ENCODE results near the gene KCNMA1.

The KCNMA1 gene

DNA sequence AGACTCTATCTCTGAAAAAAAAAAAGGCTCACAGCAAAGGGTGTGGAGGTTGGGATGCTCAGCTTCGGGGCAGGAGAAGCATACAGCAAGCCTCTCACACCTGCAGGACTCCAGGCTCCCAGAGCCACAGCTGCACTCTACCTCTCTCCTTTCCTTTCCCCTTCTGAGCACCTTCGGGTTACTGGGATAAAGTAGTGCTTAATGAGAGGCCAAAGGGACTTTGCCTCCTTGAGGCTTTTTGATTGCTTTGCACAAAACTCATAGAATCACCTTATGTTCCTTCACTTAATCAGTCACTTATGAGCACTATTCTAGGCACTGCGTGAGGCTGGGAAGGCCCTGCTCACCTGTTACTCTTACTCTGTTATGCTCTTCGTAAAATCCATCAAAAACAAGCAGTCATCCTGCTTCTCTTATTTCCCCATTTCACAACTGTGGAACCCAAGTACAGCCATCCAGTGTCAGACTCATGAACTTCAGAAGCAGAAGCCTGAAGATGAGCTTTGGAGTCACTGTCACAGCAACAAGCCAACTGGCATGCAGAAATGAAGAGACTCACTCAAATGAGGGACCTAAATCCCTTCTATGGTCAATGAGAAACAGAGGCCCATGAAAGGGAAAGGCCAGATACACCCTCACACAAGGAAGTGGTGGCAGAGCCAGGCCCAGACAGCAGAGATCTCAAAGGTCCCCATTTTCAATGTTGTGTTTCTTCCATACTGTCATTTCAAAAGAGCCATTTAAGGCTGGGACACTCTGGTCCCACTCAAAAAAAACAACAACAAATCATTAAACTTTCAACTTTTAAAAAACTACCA is 205.4 kb downstream of the KCNMA1 start:
- Histone ChIP-seq H3K9ac (ENCODE audit: low read depth in 1 of 2, low read length in 2 of 2) (no peak overlapping the region), H3K4me1 (ENCODE audit: control insufficient read depth in 2 of 2, insufficient read depth in 2 of 2, low read length in 2 of 2) (no peaks in the 10 kb centered on the region), H3K36me3 (ENCODE audit: control insufficient read depth in 2 of 2, insufficient read depth in 2 of 2, low read length in 2 of 2) (no peaks in the 10 kb centered on the region), H3K27me3 (ENCODE audit: control insufficient read depth in 2 of 2, insufficient read depth in 2 of 2, low read length in 2 of 2) (peaks cover 0 to 4% of the 10 kb centered on the region in 2 donors), H3K27ac (ENCODE audit: low read depth in 2 of 2, low read length in 2 of 2) (no peak overlapping the region), H3K4me3 (ENCODE audit: low read length in 2 of 2) (no peak overlapping the region), H3K9me3 (ENCODE audit: control insufficient read depth in 2 of 2, low read length in 2 of 2) (no peaks in the 10 kb centered on the region)

DNA sequence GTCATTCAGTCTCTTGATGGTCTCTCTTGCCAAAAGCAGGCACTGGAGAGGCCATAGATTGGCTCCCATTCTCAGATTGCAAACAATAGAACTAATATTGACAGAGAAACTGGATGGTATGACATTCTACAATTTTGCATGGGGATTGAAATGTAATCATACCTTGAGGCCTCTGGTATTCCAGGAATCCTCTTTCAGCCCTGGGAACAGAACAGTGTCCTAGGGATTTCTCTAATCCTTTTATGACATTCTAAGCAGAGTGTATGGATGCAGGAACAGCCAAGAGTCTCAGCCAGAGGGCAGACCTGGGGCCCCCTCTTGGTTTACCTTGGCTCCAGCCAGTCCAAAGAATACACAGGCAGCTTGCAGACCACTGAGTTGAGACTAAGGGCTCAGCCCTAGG is 206.4 kb downstream of the KCNMA1 start:
- Histone ChIP-seq H3K9ac (ENCODE audit: low read depth in 1 of 2, low read length in 2 of 2) (no peak overlapping the region), H3K9me3 (ENCODE audit: control insufficient read depth in 2 of 2, low read length in 2 of 2) (no peaks in the 10 kb centered on the region), H3K27me3 (ENCODE audit: control insufficient read depth in 2 of 2, insufficient read depth in 2 of 2, low read length in 2 of 2) (peaks cover 0 to 4% of the 10 kb centered on the region in 2 donors), H3K4me3 (ENCODE audit: low read length in 2 of 2) (no peak overlapping the region), H3K27ac (ENCODE audit: low read depth in 2 of 2, low read length in 2 of 2) (no peak overlapping the region), H3K36me3 (ENCODE audit: control insufficient read depth in 2 of 2, insufficient read depth in 2 of 2, low read length in 2 of 2) (no peaks in the 10 kb centered on the region), H3K4me1 (ENCODE audit: control insufficient read depth in 2 of 2, insufficient read depth in 2 of 2, low read length in 2 of 2) (no peaks in the 10 kb centered on the region)

DNA sequence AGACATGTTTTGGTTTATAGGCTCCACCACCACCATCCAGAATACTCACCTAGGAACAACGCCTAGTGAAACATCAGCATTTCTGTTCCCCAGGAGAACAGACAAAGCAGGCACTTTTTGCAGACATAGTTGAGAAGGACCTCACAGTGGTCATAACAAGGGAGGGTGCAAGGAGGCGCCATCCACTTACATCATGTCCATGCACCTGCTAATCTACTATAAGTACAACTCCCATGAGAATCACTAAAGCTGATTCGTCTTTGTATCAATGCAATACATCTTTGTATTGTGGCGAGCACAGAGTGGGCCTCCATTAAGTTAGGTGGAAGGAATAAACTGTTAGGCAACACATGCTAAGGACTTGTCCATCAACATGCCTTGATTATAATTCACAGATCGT is 207.1 kb downstream of the KCNMA1 start:
- Histone ChIP-seq H3K27ac (ENCODE audit: low read depth in 2 of 2, low read length in 2 of 2) (no peak overlapping the region), H3K27me3 (ENCODE audit: control insufficient read depth in 2 of 2, insufficient read depth in 2 of 2, low read length in 2 of 2) (peaks cover 0 to 4% of the 10 kb centered on the region in 2 donors), H3K36me3 (ENCODE audit: control insufficient read depth in 2 of 2, insufficient read depth in 2 of 2, low read length in 2 of 2) (no peaks in the 10 kb centered on the region), H3K4me1 (ENCODE audit: control insufficient read depth in 2 of 2, insufficient read depth in 2 of 2, low read length in 2 of 2) (no peaks in the 10 kb centered on the region), H3K4me3 (ENCODE audit: low read length in 2 of 2) (no peak overlapping the region), H3K9me3 (ENCODE audit: control insufficient read depth in 2 of 2, low read length in 2 of 2) (no peaks in the 10 kb centered on the region), H3K9ac (ENCODE audit: low read depth in 1 of 2, low read length in 2 of 2) (no peak overlapping the region)

DNA sequence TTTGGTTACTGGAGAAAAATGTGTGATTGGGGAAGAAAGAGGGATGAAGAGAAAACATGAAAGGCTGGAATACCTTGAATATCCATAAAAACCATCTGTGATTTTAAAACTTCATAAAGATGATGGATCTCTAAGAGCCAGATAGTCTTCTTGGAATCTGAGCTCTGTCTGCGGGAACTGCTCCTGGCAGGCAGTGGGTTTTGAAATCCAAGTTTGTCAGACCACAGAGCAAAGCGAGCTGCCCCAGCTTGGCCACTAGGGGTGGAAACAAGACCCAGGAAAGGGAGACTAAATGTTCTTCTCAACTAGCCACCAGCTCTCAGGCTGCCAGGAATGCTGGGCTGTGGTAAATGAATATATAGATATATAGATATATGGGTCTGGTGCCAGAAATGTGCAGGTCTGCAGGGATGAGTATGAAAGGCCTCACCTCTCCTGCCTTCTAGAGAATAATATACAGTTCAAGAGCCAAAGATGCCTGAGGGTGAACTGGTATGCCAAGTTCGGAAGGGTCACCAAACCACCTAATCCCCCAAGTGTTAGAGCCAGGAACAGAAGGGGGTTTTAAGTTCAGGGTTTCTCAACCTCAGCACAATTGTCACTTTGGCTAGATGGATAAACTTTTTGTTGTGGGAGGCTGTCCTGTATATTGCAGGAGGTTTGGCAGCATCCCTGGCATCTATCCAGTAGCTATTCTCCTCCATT is 208.8 kb downstream of the KCNMA1 start:
- H3K9ac ChIP-seq (ENCODE audit: low read depth in 1 of 2, low read length in 2 of 2): no peak overlapping the region
- H3K4me1 ChIP-seq (ENCODE audit: control insufficient read depth in 2 of 2, insufficient read depth in 2 of 2, low read length in 2 of 2): no peaks in the 10 kb centered on the region
- H3K36me3 ChIP-seq (ENCODE audit: control insufficient read depth in 2 of 2, insufficient read depth in 2 of 2, low read length in 2 of 2): no peaks in the 10 kb centered on the region
- H3K27me3 ChIP-seq (ENCODE audit: control insufficient read depth in 2 of 2, insufficient read depth in 2 of 2, low read length in 2 of 2): peaks cover 0 to 4% of the 10 kb centered on the region in 2 donors
- no peaks in the 10 kb centered on the region for H3K9me3 ChIP-seq (ENCODE audit: control insufficient read depth in 2 of 2, low read length in 2 of 2)
- no peak overlapping the region for H3K27ac ChIP-seq (ENCODE audit: low read depth in 2 of 2, low read length in 2 of 2)
- H3K4me3 ChIP-seq (ENCODE audit: low read length in 2 of 2): no peak overlapping the region

DNA sequence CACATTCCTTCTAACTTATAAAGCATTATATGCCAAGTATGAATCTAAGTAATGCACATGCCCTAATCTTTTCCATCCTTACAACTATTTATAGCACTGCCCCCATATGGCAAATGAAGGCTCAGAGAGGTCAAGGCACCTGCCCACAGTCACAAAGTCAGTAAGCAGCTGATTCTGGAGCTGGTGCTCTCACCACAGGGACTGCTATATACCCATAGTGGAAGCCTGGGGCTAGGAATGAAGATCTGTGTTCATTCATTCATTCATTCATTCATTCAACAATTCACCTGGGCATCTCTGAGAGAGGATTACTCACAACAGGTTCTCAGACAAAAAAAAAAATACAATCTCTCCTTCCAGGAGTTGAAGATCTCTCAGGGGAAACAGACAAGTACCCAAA is 213.4 kb downstream of the KCNMA1 start:
- H3K9me3 ChIP-seq (ENCODE audit: control insufficient read depth in 2 of 2, low read length in 2 of 2): no peaks in the 10 kb centered on the region
- H3K9ac ChIP-seq (ENCODE audit: low read depth in 1 of 2, low read length in 2 of 2): no peak overlapping the region
- H3K4me3 ChIP-seq (ENCODE audit: low read length in 2 of 2): no peak overlapping the region
- H3K27me3 ChIP-seq (ENCODE audit: control insufficient read depth in 2 of 2, insufficient read depth in 2 of 2, low read length in 2 of 2): peaks cover 0 to 4% of the 10 kb centered on the region in 2 donors
- H3K4me1 ChIP-seq (ENCODE audit: control insufficient read depth in 2 of 2, insufficient read depth in 2 of 2, low read length in 2 of 2): no peaks in the 10 kb centered on the region
- H3K36me3 ChIP-seq (ENCODE audit: control insufficient read depth in 2 of 2, insufficient read depth in 2 of 2, low read length in 2 of 2): no peaks in the 10 kb centered on the region
- no peak overlapping the region for H3K27ac ChIP-seq (ENCODE audit: low read depth in 2 of 2, low read length in 2 of 2)

DNA sequence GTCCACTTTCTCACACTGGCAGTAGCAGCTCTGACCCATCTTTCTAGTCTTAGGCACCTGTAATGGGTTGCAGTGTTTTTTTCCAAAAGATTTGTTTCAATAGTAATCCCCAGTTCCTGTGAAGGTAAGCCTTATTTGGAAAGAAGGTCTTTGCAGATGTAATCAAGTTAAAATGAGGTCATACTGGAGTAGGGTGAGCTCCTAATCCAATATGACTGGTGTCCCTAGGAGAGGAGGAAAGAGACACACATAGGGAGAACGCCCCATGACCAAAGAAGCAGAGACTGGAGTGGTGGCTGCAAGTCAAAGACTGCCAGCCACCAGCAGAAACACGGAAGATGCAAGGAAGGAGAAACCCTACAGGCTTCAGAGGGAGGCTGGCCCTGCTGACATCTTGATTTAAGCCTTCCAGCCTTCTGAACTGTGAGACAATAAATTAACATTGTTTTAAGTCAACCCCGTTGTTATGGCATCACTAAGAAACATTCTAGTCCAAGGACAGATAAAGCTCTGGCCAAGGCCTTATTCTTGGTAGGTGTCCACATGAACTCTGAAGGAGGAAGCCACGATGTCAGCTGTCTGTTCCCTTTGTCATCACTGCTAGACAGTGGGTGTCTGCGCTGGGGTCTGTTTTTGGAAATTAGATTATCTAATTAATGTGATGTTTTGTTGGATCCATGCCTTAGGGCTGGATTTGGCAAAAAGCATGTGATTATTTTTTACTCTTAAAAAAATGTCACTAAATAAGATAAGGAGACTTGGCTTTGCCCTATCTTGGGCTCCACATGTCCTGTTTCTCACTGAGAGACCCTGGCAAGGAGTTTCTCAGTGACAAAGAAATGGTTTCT is 214.9 kb downstream of the KCNMA1 start:
- no peak overlapping the region for H3K9ac ChIP-seq (ENCODE audit: low read depth in 1 of 2, low read length in 2 of 2)
- peaks cover 0 to under 1% of the 10 kb centered on the region in 2 donors for H3K4me1 ChIP-seq (ENCODE audit: control insufficient read depth in 2 of 2, insufficient read depth in 2 of 2, low read length in 2 of 2)
- no peaks in the 10 kb centered on the region for H3K36me3 ChIP-seq (ENCODE audit: control insufficient read depth in 2 of 2, insufficient read depth in 2 of 2, low read length in 2 of 2)
- H3K27ac ChIP-seq (ENCODE audit: low read depth in 2 of 2, low read length in 2 of 2): no peak overlapping the region
- no peak overlapping the region for H3K4me3 ChIP-seq (ENCODE audit: low read length in 2 of 2)
- no peaks in the 10 kb centered on the region for H3K27me3 ChIP-seq (ENCODE audit: control insufficient read depth in 2 of 2, insufficient read depth in 2 of 2, low read length in 2 of 2)
- no peaks in the 10 kb centered on the region for H3K9me3 ChIP-seq (ENCODE audit: control insufficient read depth in 2 of 2, low read length in 2 of 2)

DNA sequence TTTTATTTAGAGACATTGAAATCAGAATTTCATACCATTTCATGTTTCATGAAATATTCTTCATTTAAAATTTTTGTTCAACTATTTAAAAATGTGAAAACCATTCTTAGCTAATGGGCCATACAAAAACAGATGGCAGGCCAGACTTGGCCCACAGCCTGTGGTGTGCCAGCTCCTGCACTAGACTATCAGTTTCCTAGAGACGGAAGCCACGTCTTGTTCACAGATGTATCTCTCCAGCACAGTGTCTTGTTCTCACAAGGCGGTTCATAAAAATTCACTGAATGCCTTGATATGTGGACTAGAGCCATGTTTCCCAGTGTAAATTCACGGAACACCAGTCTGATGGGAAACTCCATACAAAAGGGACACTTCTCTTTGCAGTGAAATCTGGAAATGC is 216.0 kb downstream of the KCNMA1 start:
- H3K4me1 ChIP-seq (ENCODE audit: control insufficient read depth in 2 of 2, insufficient read depth in 2 of 2, low read length in 2 of 2): peaks cover 0 to 3% of the 10 kb centered on the region in 2 donors
- H3K4me3 ChIP-seq (ENCODE audit: low read length in 2 of 2): no peak overlapping the region
- no peak overlapping the region for H3K27ac ChIP-seq (ENCODE audit: low read depth in 2 of 2, low read length in 2 of 2)
- no peaks in the 10 kb centered on the region for H3K27me3 ChIP-seq (ENCODE audit: control insufficient read depth in 2 of 2, insufficient read depth in 2 of 2, low read length in 2 of 2)
- no peak overlapping the region for H3K9ac ChIP-seq (ENCODE audit: low read depth in 1 of 2, low read length in 2 of 2)
- no peaks in the 10 kb centered on the region for H3K36me3 ChIP-seq (ENCODE audit: control insufficient read depth in 2 of 2, insufficient read depth in 2 of 2, low read length in 2 of 2)
- no peaks in the 10 kb centered on the region for H3K9me3 ChIP-seq (ENCODE audit: control insufficient read depth in 2 of 2, low read length in 2 of 2)

DNA sequence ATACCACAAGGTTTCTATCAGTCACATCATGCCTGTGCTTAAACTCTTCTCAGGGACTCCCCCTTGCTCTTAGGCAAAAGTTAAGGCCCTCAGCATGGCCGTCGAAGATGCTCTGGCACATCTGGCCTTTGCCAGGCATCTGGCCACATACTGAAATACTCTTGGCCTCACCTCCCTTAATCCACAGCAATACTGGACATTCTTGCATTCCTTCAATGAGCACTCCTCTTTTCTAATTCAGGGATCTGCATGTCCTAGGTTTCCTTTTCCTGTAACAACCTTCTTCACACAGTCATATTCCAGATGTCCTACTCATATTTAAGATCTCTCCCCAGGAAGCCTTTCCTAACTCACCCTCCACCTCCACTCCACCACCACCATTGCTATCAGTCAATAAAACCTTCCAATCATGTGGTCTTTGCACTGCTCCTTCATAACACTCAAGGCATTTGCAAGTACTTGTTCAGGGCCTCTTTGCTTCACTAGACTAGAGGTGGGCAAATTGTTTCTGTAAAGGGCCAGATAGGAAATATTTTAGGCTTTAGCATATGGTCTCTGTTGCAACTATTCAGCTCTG is 216.6 kb downstream of the KCNMA1 start:
- Histone ChIP-seq H3K27me3 (ENCODE audit: control insufficient read depth in 2 of 2, insufficient read depth in 2 of 2, low read length in 2 of 2) (no peaks in the 10 kb centered on the region), H3K36me3 (ENCODE audit: control insufficient read depth in 2 of 2, insufficient read depth in 2 of 2, low read length in 2 of 2) (no peaks in the 10 kb centered on the region), H3K9ac (ENCODE audit: low read depth in 1 of 2, low read length in 2 of 2) (no peak overlapping the region), H3K4me1 (ENCODE audit: control insufficient read depth in 2 of 2, insufficient read depth in 2 of 2, low read length in 2 of 2) (peaks cover 0 to 5% of the 10 kb centered on the region in 2 donors), H3K9me3 (ENCODE audit: control insufficient read depth in 2 of 2, low read length in 2 of 2) (no peaks in the 10 kb centered on the region), H3K4me3 (ENCODE audit: low read length in 2 of 2) (no peak overlapping the region), H3K27ac (ENCODE audit: low read depth in 2 of 2, low read length in 2 of 2) (no peak overlapping the region)

DNA sequence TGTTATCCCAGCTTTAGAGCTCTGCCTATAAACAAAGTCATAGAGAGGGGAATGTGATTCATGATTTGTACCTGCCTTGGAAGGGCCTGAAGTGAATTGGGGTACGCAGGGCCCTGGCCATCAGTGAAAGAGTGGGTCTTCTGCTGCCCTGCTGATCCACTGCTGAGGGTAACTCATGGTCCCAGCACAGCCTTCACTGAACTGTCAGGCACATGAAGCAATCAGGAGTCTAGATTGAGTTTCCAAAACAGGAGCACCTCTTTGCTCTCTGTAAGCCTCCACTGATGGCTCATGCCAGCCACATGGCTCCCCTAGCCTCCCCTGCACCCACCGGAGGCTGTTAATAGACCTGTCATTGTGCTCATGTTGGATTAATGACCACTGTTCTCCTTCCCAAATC is 217.6 kb downstream of the KCNMA1 start:
- Histone ChIP-seq H3K36me3 (ENCODE audit: control insufficient read depth in 2 of 2, insufficient read depth in 2 of 2, low read length in 2 of 2) (no peaks in the 10 kb centered on the region), H3K4me3 (ENCODE audit: low read length in 2 of 2) (no peak overlapping the region), H3K27ac (ENCODE audit: low read depth in 2 of 2, low read length in 2 of 2) (no peak overlapping the region), H3K9me3 (ENCODE audit: control insufficient read depth in 2 of 2, low read length in 2 of 2) (no peaks in the 10 kb centered on the region), H3K27me3 (ENCODE audit: control insufficient read depth in 2 of 2, insufficient read depth in 2 of 2, low read length in 2 of 2) (no peaks in the 10 kb centered on the region), H3K4me1 (ENCODE audit: control insufficient read depth in 2 of 2, insufficient read depth in 2 of 2, low read length in 2 of 2) (peaks cover 0 to 5% of the 10 kb centered on the region in 2 donors), H3K9ac (ENCODE audit: low read depth in 1 of 2, low read length in 2 of 2) (no peak overlapping the region)
